Tibial artery (tissue), 4 donors: ENCODE measurements around the gene RASSF6.
"Not testable (repeated sequence)": the region's sequence is repeated elsewhere in the genome, so short reads cannot be mapped to it uniquely, and the experiment has no call there.

Source experiments
- DNase-seq, 2 donors: peaks; one replicate each; pipeline ENCODE4 v3.0.0-alpha.2; 2019
- H3K27ac ChIP-seq, 2 donors: fragments of 200-600 bp; sonication (generic) in 1 of 2; 1 replicate in 1 of 2; 2 replicates in 1 of 2; pipeline ENCODE4 v1.5.1; 2018 to 2019; ENCODE audit warnings: mild to moderate bottlenecking in 1 of 2
- H3K27me3 ChIP-seq, 2 donors: fragments of 200-600 bp; sonication (generic) in 1 of 2; one replicate each; pipeline versions ENCODE4 v1.5.1 to v1.6.0; 2016 to 2019
- H3K36me3 ChIP-seq, 3 donors: fragments of 200-600 bp; sonication (generic) in 2 of 3; one replicate each; pipeline ENCODE4 v1.5.1; 2016 to 2019; ENCODE audit warnings: mild to moderate bottlenecking in 2 of 3
- H3K4me1 ChIP-seq, 4 donors: fragments of 200-600 bp; sonication (generic) in 2 of 4; 1 replicate in 3 of 4; 2 replicates in 1 of 4; pipeline ENCODE4 v1.5.1; 2016 to 2019
- H3K4me3 ChIP-seq, 2 donors: fragments of 200-600 bp; sonication (generic) in 1 of 2; 1 replicate in 1 of 2; 2 replicates in 1 of 2; pipeline ENCODE4 v1.5.1; 2018 to 2019; ENCODE audit warnings: mild to moderate bottlenecking in 2 of 2
- H3K9me3 ChIP-seq, 3 donors: fragments of 200-600 bp; sonication (generic) in 1 of 3; one replicate each; pipeline ENCODE4 v1.5.1; 2016 to 2019
- CTCF ChIP-seq, 2 experiments: fragments of 200-600 bp in 1 of 2; fragments of 450-650 bp in 1 of 2; IDR thresholded peaks; one replicate each; pipeline ENCODE4 v1.5.1; 2017 to 2019; ENCODE audit warnings: antibody characterized with exemption in 2 of 2, mild to moderate bottlenecking in 1 of 2, moderate library complexity in 1 of 2
- intact Hi-C: fragments of 100-400 bp; cut with DNase I; formaldehyde crosslinking; loops from one replicate; pipeline ENCODE4 v1.15.0; 2023; ENCODE audit warnings: low total_unique reads

Gene RASSF6

GRCh38 chr4:73603271-73603710 is 16.9 kb downstream of the RASSF6 start:
- Histone ChIP-seq H3K27me3 (no peaks in the 10 kb centered on the region), H3K4me3 (no peak overlapping the region), H3K36me3 (no peaks in the 10 kb centered on the region), H3K27ac (no peak overlapping the region), H3K9me3 (no peaks in the 10 kb centered on the region), H3K4me1 (peaks cover 0 to 8% (median 0%) of the 10 kb centered on the region in 4 donors)
- TF ChIP-seq CTCF (IDR thresholded peaks at IDR 0.05): no peak
- no peak for DNase-seq
- intact Hi-C loops: no loop called here

GRCh38 chr4:73600954-73601353 is 19.3 kb downstream of the RASSF6 start:
- Histone ChIP-seq H3K36me3 (no peaks in the 10 kb centered on the region), H3K9me3 (no peaks in the 10 kb centered on the region), H3K4me1 (peaks cover 0 to 8% (median 0%) of the 10 kb centered on the region in 4 donors), H3K27me3 (no peaks in the 10 kb centered on the region), H3K27ac (no peak overlapping the region), H3K4me3 (no peak overlapping the region)
- no peak for DNase-seq
- intact Hi-C loops: no loop called here
- TF ChIP-seq CTCF (IDR thresholded peaks at IDR 0.05): no peak

GRCh38 chr4:73599182-73599581 is 21.1 kb downstream of the RASSF6 start:
- H3K27me3 ChIP-seq: no peaks in the 10 kb centered on the region
- H3K4me1 ChIP-seq: peaks cover 0 to 8% (median 0%) of the 10 kb centered on the region in 4 donors
- H3K9me3 ChIP-seq: no peaks in the 10 kb centered on the region
- no peak for TF ChIP-seq CTCF (IDR thresholded peaks at IDR 0.05)
- intact Hi-C loops: no loop called here
- H3K27ac ChIP-seq: no peak overlapping the region
- H3K4me3 ChIP-seq: no peak overlapping the region
- no peaks in the 10 kb centered on the region for H3K36me3 ChIP-seq
- DNase-seq: no peak

GRCh38 chr4:73597594-73597993 is 22.6 kb downstream of the RASSF6 start:
- H3K4me3 ChIP-seq: no peak overlapping the region
- peaks cover 0 to 8% (median 0%) of the 10 kb centered on the region in 4 donors for H3K4me1 ChIP-seq
- DNase-seq: no peak
- H3K27ac ChIP-seq: no peak overlapping the region
- intact Hi-C loops: no loop called here
- TF ChIP-seq CTCF (IDR thresholded peaks at IDR 0.05): no peak
- H3K9me3 ChIP-seq: no peaks in the 10 kb centered on the region
- no peaks in the 10 kb centered on the region for H3K36me3 ChIP-seq
- H3K27me3 ChIP-seq: no peaks in the 10 kb centered on the region

- intact Hi-C loops, H3K36me3 ChIP-seq, DNase-seq, H3K4me3 ChIP-seq, H3K27me3 ChIP-seq, H3K4me1 ChIP-seq, H3K9me3 ChIP-seq, H3K27ac ChIP-seq: not testable (repeated sequence)
These were observed 23.1 kb downstream of the RASSF6 start for GRCh38 chr4:73597183-73597582.

GRCh38 chr4:73596001-73596400 is 24.2 kb downstream of the RASSF6 start:
- no peak for DNase-seq
- no peak for TF ChIP-seq CTCF (IDR thresholded peaks at IDR 0.05)
- Histone ChIP-seq H3K27me3 (no peaks in the 10 kb centered on the region), H3K4me3 (no peak overlapping the region), H3K9me3 (no peaks in the 10 kb centered on the region), H3K4me1 (peaks cover 0 to 8% (median 0%) of the 10 kb centered on the region in 4 donors), H3K36me3 (no peaks in the 10 kb centered on the region), H3K27ac (no peak overlapping the region)
- intact Hi-C loops: no loop called here
